Measurements from ENCODE around the gene EMP2. TPM values are rescaled to one million over a fixed set of nuclear protein-coding genes. Genes with fewer than 3 reads are reported as not detected.
A peak's percentile ranks its signal among the peaks of the same experiment; 100 is the strongest.

EMP2 gene
- total RNA-seq, 4 donors from 2014 or later, result 108 to 121 (median 109) TPM

GRCh38 chr16:10592611-10593010 lies 12.2 kb upstream of the EMP2 start:
- no peak for DNase-seq
- H3K9me3 ChIP-seq, result no peaks in the 10 kb centered on the region
- no peak for TF ChIP-seq CTCF (IDR thresholded peaks at IDR 0.05)
- TF ChIP-seq POLR2A (IDR thresholded peaks at IDR 0.05), result no peak
- peaks cover 7 to 77% (median 27%) of the 10 kb centered on the region in 3 donors for H3K4me1 ChIP-seq
- peaks cover 0 to 11% (median 0%) of the 10 kb centered on the region in 4 donors for H3K27me3 ChIP-seq
- H3K4me3 ChIP-seq, result no peak overlapping the region
- H3K36me3 ChIP-seq, result no peaks in the 10 kb centered on the region
- WGBS, 2 donors, result 71 to 78% methylated on average over 1 of the region's 1 CpG
- intact Hi-C loops (cut with DNase I), result no loop called here
- H3K27ac ChIP-seq, result no peak overlapping the region

GRCh38 chr16:10590342-10590741 lies 9.9 kb upstream of the EMP2 start:
- no peak for TF ChIP-seq POLR2A (IDR thresholded peaks at IDR 0.05)
- no peak for TF ChIP-seq CTCF (IDR thresholded peaks at IDR 0.05)
- DNase-seq, result no peak
- Histone ChIP-seq H3K27me3 (peaks cover 0 to 13% (median 0%) of the 10 kb centered on the region in 4 donors), H3K4me1 (peaks cover 4 to 55% (median 15%) of the 10 kb centered on the region in 3 donors), H3K27ac (peak overlapping the region in 1 of 4 donors; percentile 65), H3K36me3 (no peaks in the 10 kb centered on the region), H3K9me3 (no peaks in the 10 kb centered on the region), H3K4me3 (no peak overlapping the region)
- WGBS, 2 donors, result 64 to 81% methylated on average over 4 of the region's 4 CpGs
- intact Hi-C loops (cut with DNase I), result no loop called here

- 40 to 48% methylated on average over 5 of the region's 5 CpGs for WGBS, 2 donors
- H3K27me3 ChIP-seq, result peaks cover 0 to 13% (median 0%) of the 10 kb centered on the region in 4 donors
- H3K4me1 ChIP-seq, result peaks cover 4 to 42% (median 9%) of the 10 kb centered on the region in 3 donors
- no peak overlapping the region for H3K4me3 ChIP-seq
- no peak for TF ChIP-seq POLR2A (IDR thresholded peaks at IDR 0.05)
- H3K27ac ChIP-seq, result peak overlapping the region in 1 of 4 donors; percentile 65
- intact Hi-C loops (cut with DNase I), result no loop called here
- H3K36me3 ChIP-seq, result no peaks in the 10 kb centered on the region
- no peak for DNase-seq
- H3K9me3 ChIP-seq, result no peaks in the 10 kb centered on the region
Measured at GRCh38 chr16:10589109-10589508, 8.7 kb upstream of the EMP2 start.

GRCh38 chr16:10587622-10588021 lies 7.2 kb upstream of the EMP2 start:
- TF ChIP-seq CTCF (IDR thresholded peaks at IDR 0.05) (no peak), POLR2A (IDR thresholded peaks at IDR 0.05) (no peak)
- WGBS, 2 donors, result 66 to 100% methylated on average over 1 to 2 of the region's 2 CpGs

GRCh38 chr16:10584981-10585438 lies 4.6 kb upstream of the EMP2 start:
- no peak overlapping the region for H3K27ac ChIP-seq
- TF ChIP-seq POLR2A (IDR thresholded peaks at IDR 0.05) (no peak), CTCF (IDR thresholded peaks at IDR 0.05) (no peak)
- peaks cover 0 to 20% (median 0%) of the 10 kb centered on the region in 4 donors for H3K27me3 ChIP-seq
- H3K4me3 ChIP-seq, result no peak overlapping the region
- intact Hi-C loops (cut with DNase I), result no loop called here
- H3K9me3 ChIP-seq, result no peaks in the 10 kb centered on the region
- WGBS, 2 donors, result 56 to 58% methylated on average over 4 to 5 of the region's 5 CpGs
- no peak for DNase-seq
- H3K36me3 ChIP-seq, result no peaks in the 10 kb centered on the region
- peaks cover 4 to 32% (median 10%) of the 10 kb centered on the region in 3 donors for H3K4me1 ChIP-seq

More at GRCh38 chr16:10587622-10588021, 7.2 kb upstream of the EMP2 start:
- no peaks in the 10 kb centered on the region for H3K9me3 ChIP-seq
- no peak for DNase-seq
- H3K27ac ChIP-seq, result no peak overlapping the region
- H3K4me1 ChIP-seq, result peaks cover 4 to 28% (median 5%) of the 10 kb centered on the region in 3 donors
- no peaks in the 10 kb centered on the region for H3K36me3 ChIP-seq
- H3K4me3 ChIP-seq, result no peak overlapping the region
- peaks cover 0 to 13% (median 0%) of the 10 kb centered on the region in 4 donors for H3K27me3 ChIP-seq
- intact Hi-C loops (cut with DNase I), result no loop called here

GRCh38 chr16:10583269-10583668 lies 2.9 kb upstream of the EMP2 start:
- Histone ChIP-seq H3K4me3 (no peak overlapping the region), H3K27me3 (peaks cover 0 to 23% (median 0%) of the 10 kb centered on the region in 4 donors), H3K27ac (no peak overlapping the region), H3K36me3 (no peaks in the 10 kb centered on the region), H3K9me3 (no peaks in the 10 kb centered on the region), H3K4me1 (peaks cover 7 to 31% (median 11%) of the 10 kb centered on the region in 3 donors)
- DNase-seq, result no peak
- TF ChIP-seq POLR2A (IDR thresholded peaks at IDR 0.05), result no peak
- TF ChIP-seq CTCF (IDR thresholded peaks at IDR 0.05), result no peak
- WGBS, 2 donors, result 88 to 89% methylated on average over 2 to 3 of the region's 4 CpGs
- intact Hi-C loops (cut with DNase I), result no loop called here

Data from esophagus squamous epithelium (tissue), 5 donors.